PC-9 (cell line): Measurements from ENCODE around the gene PANK3.

Experiments
- CTCF ChIP-seq: fragments of 200-600 bp; sonication (generic); conservative IDR thresholded peaks from 2 replicates; pipeline ENCODE4 v1.6.1; 2017; ENCODE audit warnings: mixed run types, antibody characterized with exemption, mild to moderate bottlenecking, moderate library complexity
- EZH2 ChIP-seq: fragments of 200-600 bp; sonication (generic); IDR thresholded peaks from 2 replicates; pipeline ENCODE4 v1.8.0; 2017; ENCODE audit warnings: antibody characterized with exemption, low read depth

GRCh38 chr5:168590666-168591065 lies 11.5 kb upstream of the PANK3 start:
- TF ChIP-seq CTCF (no peak), EZH2 (no peak)
